OCI-LY7 (cell line): ENCODE results near the gene TBX15. TPM values are rescaled to one million over a fixed set of nuclear protein-coding genes. Genes with fewer than 3 reads are reported as not detected.

Experiments used
- BruUV-seq: library from RNA; stranded (reverse); fragments of 400-500 nt; replicated peaks from 2 replicates; lab custom pipeline; 2021; lab: Mats Ljungman, UMichigan
- CTCF ChIA-PET: fragments of 300-600 bp; sonication (Branson Sonifier 250); formaldehyde crosslinking; loops from one replicate; lab custom pipeline; 2022; ENCODE audit warnings: antibody characterized with exemption; ENCODE audit not compliant: unreplicated experiment; lab: Charles Lee
- POLR2A ChIA-PET: fragments of 300-600 bp; sonication (Branson Sonifier 250); formaldehyde crosslinking; loops from one replicate; lab custom pipeline; 2022; ENCODE audit warnings: antibody characterized with exemption; lab: Charles Lee
- DNase-seq: peaks from one replicate; pipeline ENCODE4 v3.0.0-alpha.2; 2015; ENCODE audit warnings: low spot score
- H2AFZ ChIP-seq: fragments of 200-600 bp; sonication (generic), shearing (Covaris generic); 2 replicates; pipeline ENCODE4 v1.6.1; 2014; ENCODE audit warnings: mild to moderate bottlenecking, antibody characterized with exemption, low read length, moderate library complexity
- H3K27ac ChIP-seq: fragments of 200-600 bp; sonication (generic); 2 replicates; pipeline ENCODE4 v1.5.1; 2014; ENCODE audit warnings: mixed run types, low read depth, mild to moderate bottlenecking, moderate library complexity, low read length, inconsistent platforms; ENCODE audit not compliant: poor library complexity, severe bottlenecking
- H3K36me3 ChIP-seq: fragments of 200-600 bp; sonication (generic); 2 replicates; pipeline ENCODE4 v1.6.1; 2014; ENCODE audit warnings: mild to moderate bottlenecking, antibody characterized with exemption, low read length, moderate library complexity, mixed read lengths; ENCODE audit not compliant: insufficient read depth
- H3K4me1 ChIP-seq: fragments of 200-600 bp; sonication (generic); 2 replicates; pipeline ENCODE4 v1.5.1; 2014; ENCODE audit warnings: mild to moderate bottlenecking, low read length; ENCODE audit not compliant: insufficient read depth, poor library complexity, severe bottlenecking
- H3K4me2 ChIP-seq: fragments of 200-600 bp; sonication (generic); 2 replicates; pipeline ENCODE4 v1.6.1; 2014; ENCODE audit warnings: mild to moderate bottlenecking, low read length
- H3K4me3 ChIP-seq: fragments of 200-600 bp; sonication (generic); 2 replicates; pipeline ENCODE4 v1.5.1; 2014; ENCODE audit warnings: mild to moderate bottlenecking, low read depth, low read length; ENCODE audit not compliant: poor library complexity, severe bottlenecking
- H3K79me2 ChIP-seq: fragments of 200-600 bp; sonication (generic); 2 replicates; pipeline ENCODE4 v1.6.1; 2016; ENCODE audit warnings: low read depth, mild to moderate bottlenecking, low read length, moderate library complexity, mixed read lengths; ENCODE audit not compliant: insufficient read depth
- H3K9me2 ChIP-seq: fragments of 200-600 bp; sonication (generic); 2 replicates; pipeline ENCODE4 v1.6.1; 2016; ENCODE audit warnings: mild to moderate bottlenecking, low read length, mixed read lengths; ENCODE audit not compliant: insufficient read depth
- H3K9me3 ChIP-seq: fragments of 200-600 bp; sonication (generic); 2 replicates; pipeline ENCODE4 v1.6.1; 2014; ENCODE audit warnings: mild to moderate bottlenecking, mixed run types, low read length, mixed read lengths
- H4K20me1 ChIP-seq: fragments of 200-600 bp; sonication (generic); 2 replicates; pipeline ENCODE4 v1.6.1; 2014; ENCODE audit warnings: mild to moderate bottlenecking, antibody characterized with exemption, low read length, moderate library complexity, mixed read lengths; ENCODE audit not compliant: insufficient read depth
- EZH2phosphoT487 ChIP-seq: fragments of 200-600 bp; sonication (generic); IDR thresholded peaks from 2 replicates; pipeline ENCODE4 v1.6.1; 2018; ENCODE audit warnings: low read depth, borderline replicate concordance, mild to moderate bottlenecking, mixed run types, antibody characterized with exemption, low read length, moderate library complexity, mixed read lengths
- intact Hi-C: fragments of 100-400 bp; cut with micrococcal nuclease; formaldehyde crosslinking; loops from one replicate; pipeline ENCODE4 v1.10.0; 2022; ENCODE audit not compliant: unreplicated experiment
- total RNA-seq, 2 experiments: library from RNA; depleted of rRNA in 1 of 2; stranded (reverse); fragments of >200 nt in 1 of 2; shearing (Covaris generic) in 1 of 2; gene quantifications; 2 replicates each; pipeline ENCODE4 v1.2.3, GENCODE V29; 2014 to 2022
- TF ChIP-seq, protein P1 (sequence below): fragments of 200-600 bp; sonication (generic); conservative IDR thresholded peaks from 2 replicates; pipeline ENCODE4 v1.5.1; 2014; ENCODE audit warnings: mild to moderate bottlenecking, antibody characterized with exemption, low read length, moderate library complexity, mixed read lengths

The TBX15 gene
- total RNA-seq, 2 experiments from 2014 or later, result 0.22 TPM; not detected in 1

DNA sequence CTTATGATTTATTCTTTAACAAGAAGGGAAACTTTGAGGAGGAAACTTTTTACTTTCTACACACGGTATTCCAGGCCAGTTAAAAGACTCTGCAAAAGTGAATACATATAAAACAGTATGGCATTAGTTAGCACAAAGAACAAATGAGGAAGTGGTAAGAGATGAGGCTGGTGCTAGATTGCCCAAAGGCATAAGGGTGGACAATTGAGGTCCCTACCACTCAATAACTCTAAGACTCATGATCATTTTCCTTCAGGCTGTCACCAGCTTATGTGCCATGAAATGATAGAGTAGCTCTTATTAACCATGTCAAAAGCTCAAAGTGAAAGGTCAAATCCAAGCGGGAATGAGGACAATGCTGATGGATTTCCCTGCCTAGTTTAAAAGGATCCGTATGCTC, 124.5 kb downstream of the TBX15 start:
- intact Hi-C loops, result no loop called here

DNA sequence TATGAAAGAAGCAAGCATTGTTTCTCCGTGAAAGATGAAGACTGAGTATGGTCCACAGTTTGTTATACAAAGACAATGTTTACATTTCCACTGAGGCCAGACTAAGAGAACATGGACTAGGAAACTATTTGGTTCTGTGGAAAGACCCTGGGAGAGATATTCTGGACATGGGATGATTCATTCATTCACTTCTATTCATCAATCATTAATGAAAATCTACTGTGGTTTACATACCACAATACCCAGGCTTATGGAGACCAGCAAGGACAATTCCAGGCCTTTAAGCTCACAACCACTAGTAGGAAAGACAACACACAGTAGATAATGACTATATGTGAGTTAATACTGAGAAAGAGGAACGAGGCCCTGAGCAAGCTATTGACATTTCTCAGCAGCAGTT, 125.4 kb downstream of the TBX15 start:
- no peak overlapping the region for H2AFZ ChIP-seq
- no peak overlapping the region for H3K27ac ChIP-seq
- no peaks in the 10 kb centered on the region for H4K20me1 ChIP-seq
- TF ChIP-seq, protein P1, sequence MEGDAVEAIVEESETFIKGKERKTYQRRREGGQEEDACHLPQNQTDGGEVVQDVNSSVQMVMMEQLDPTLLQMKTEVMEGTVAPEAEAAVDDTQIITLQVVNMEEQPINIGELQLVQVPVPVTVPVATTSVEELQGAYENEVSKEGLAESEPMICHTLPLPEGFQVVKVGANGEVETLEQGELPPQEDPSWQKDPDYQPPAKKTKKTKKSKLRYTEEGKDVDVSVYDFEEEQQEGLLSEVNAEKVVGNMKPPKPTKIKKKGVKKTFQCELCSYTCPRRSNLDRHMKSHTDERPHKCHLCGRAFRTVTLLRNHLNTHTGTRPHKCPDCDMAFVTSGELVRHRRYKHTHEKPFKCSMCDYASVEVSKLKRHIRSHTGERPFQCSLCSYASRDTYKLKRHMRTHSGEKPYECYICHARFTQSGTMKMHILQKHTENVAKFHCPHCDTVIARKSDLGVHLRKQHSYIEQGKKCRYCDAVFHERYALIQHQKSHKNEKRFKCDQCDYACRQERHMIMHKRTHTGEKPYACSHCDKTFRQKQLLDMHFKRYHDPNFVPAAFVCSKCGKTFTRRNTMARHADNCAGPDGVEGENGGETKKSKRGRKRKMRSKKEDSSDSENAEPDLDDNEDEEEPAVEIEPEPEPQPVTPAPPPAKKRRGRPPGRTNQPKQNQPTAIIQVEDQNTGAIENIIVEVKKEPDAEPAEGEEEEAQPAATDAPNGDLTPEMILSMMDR, result no peak
- no peak for TF ChIP-seq EZH2phosphoT487
- no peaks in the 10 kb centered on the region for H3K9me2 ChIP-seq
- intact Hi-C loops, result no loop called here
- no peak for DNase-seq
- H3K4me1 ChIP-seq, result no peaks in the 10 kb centered on the region
- no peaks in the 10 kb centered on the region for H3K9me3 ChIP-seq
- ChIA-PET POLR2A (no interaction called here), CTCF (no interaction called here)
- H3K36me3 ChIP-seq, result no peaks in the 10 kb centered on the region
- no TSS peak for BruUV-seq
- H3K79me2 ChIP-seq, result no peaks in the 10 kb centered on the region
- no peak overlapping the region for H3K4me3 ChIP-seq
- no peak overlapping the region for H3K4me2 ChIP-seq

More for the DNA sequence above, 124.5 kb downstream of the TBX15 start:
- no peak overlapping the region for H2AFZ ChIP-seq
- H3K36me3 ChIP-seq, result no peaks in the 10 kb centered on the region
- TF ChIP-seq, protein P1, result no peak
- no peak for TF ChIP-seq EZH2phosphoT487
- ChIA-PET POLR2A (interaction anchor here (0.7 kb wide), 1 partner anchor 9 kb away, joined by 3 read pairs; no protein-coding TSS in a partner anchor), CTCF (no interaction called here)
- BruUV-seq, result no TSS peak
- no peak for DNase-seq
- H3K4me3 ChIP-seq, result no peak overlapping the region
- no peak overlapping the region for H3K27ac ChIP-seq
- H3K9me2 ChIP-seq, result no peaks in the 10 kb centered on the region
- H3K4me2 ChIP-seq, result no peak overlapping the region
- H3K79me2 ChIP-seq, result no peaks in the 10 kb centered on the region
- H3K9me3 ChIP-seq, result no peaks in the 10 kb centered on the region
- no peaks in the 10 kb centered on the region for H3K4me1 ChIP-seq
- H4K20me1 ChIP-seq, result no peaks in the 10 kb centered on the region

DNA sequence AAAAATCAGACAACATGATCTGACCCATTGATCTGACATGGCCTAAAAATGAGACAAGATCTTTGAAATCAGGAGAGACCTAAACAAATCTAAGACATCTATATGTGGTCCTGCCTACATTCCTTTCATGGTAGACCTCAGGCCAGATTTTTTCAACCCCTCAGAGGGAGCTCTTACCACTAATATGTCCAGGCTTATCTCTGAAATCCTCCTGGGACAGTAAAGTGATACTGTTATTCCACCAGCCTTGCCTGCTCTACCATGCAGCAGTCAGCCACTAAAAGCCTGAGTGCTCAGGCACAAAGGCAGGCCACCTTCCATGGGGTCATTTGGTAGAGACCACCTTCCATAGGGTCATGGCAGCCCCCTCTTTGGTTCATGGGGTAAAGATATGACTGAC, 126.9 kb downstream of the TBX15 start:
- intact Hi-C loops, result no loop called here
- H3K4me1 ChIP-seq, result no peaks in the 10 kb centered on the region
- H3K9me3 ChIP-seq, result no peaks in the 10 kb centered on the region
- no peak overlapping the region for H3K4me2 ChIP-seq
- POLR2A ChIA-PET, result no interaction called here
- no peak overlapping the region for H2AFZ ChIP-seq
- TF ChIP-seq, protein P1, result no peak
- TF ChIP-seq EZH2phosphoT487, result no peak
- DNase-seq, result no peak
- H3K4me3 ChIP-seq, result no peak overlapping the region
- no TSS peak for BruUV-seq
- H4K20me1 ChIP-seq, result no peaks in the 10 kb centered on the region
- H3K36me3 ChIP-seq, result no peaks in the 10 kb centered on the region
- CTCF ChIA-PET, result no interaction called here
- H3K9me2 ChIP-seq, result no peaks in the 10 kb centered on the region
- no peak overlapping the region for H3K27ac ChIP-seq
- H3K79me2 ChIP-seq, result no peaks in the 10 kb centered on the region
